Measurements from ENCODE around the gene PXN. TPM values are rescaled to one million over a fixed set of nuclear protein-coding genes. Genes with fewer than 3 reads are reported as not detected.

The PXN gene
- total RNA-seq: 100 to 1,000 TPM; 108 to 126 TPM
- polyA plus RNA-seq: 100 to 1,000 TPM in 1 of 2 donors, 10 to 100 TPM in 1; 81.7 to 115 TPM

DNA sequence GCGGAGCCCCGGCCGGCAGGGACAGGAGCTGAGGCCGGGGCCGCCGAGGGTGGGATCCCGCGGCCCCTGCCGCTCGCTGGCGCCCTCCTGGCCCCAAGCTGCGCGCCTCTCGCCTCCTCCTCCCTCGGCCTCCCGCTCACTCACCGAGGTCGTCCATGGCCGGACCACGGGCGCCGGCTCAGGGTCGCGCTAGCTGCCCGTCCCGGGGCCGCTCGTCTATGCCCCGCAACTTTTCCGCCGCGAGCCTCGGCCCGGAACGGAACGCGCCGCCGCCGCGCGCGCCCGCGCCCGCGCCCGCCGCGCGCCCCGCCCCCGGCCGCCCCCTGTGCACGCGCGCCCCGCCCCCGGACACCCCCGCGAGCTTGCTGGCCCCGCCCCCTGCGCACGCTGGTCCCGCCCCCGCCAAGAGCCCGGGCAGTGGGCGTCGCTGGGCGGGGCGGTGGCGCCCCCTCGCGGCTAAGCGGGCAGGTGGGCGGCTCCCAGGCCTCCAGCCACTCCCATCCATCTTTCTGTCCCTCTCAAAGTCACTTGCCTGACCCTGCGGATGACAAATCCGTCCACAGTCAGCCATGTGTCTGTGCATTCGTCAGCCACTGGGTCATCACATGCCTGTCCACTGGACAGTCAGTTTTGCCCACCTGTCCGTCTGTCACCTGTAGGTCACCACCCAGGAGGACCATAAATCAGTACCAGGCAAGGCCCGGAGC, at the start of gene PXN:
PXN (minus strand) TSS at position 258 of the 707 bp plus-strand sequence; CDS start at position 157, 101 bp downstream.
- Mint-ChIP-seq H3K27ac (peak within 1 kb of the TSS; percentile 92 to 98 (median 96)), H3K4me1 (peaks cover 24 to 51% (median 37%) of the 10 kb centered on the region in 4 donors), H3K9me3 (peaks cover 0 to 1% (median 0%) of the 10 kb centered on the region in 8 donors), H3K27me3 (no peaks in the 10 kb centered on the region), H3K36me3 (peaks cover 9 to 27% of the 10 kb centered on the region in 2 donors), H3K4me3 (peak within 1 kb of the TSS; percentile 89 to 100 (median 94))
- no peaks in the 10 kb centered on the region for H3K27me3 ChIP-seq (ENCODE audit: insufficient read depth, low read length)
- POLR2A ChIA-PET (ENCODE audit: partially characterized antibody): interaction anchor here (0.7 to 12.5 kb wide), 14 partner anchors 15 to 148 kb away, joined by 3 to 338 read pairs (median 5); partner anchors contain the start of genes RAB35, RNU4-1, RNU4-2 and RPLP0
- H3K4me3 ChIP-seq (ENCODE audit: low read length in 2 of 2): peak within 1 kb of the TSS; percentile 59 to 85
- H3K9me3 ChIP-seq (ENCODE audit: control insufficient read depth in 1 of 2, low read length in 2 of 2): no peaks in the 10 kb centered on the region
- CTCF ChIA-PET (ENCODE audit: partially characterized antibody): interaction anchor here (0.7 to 32.3 kb wide), 12 partner anchors 16 to 192 kb away, joined by 3 to 1075 read pairs (median 5); partner anchors contain the start of genes RAB35, RNU4-1, RNU4-2 and RPLP0
- H3K27ac ChIP-seq (ENCODE audit: low read depth, low read length): peak within 1 kb of the TSS; percentile 81
- peaks cover 44% of the 10 kb centered on the region for H3K4me1 ChIP-seq (ENCODE audit: insufficient read depth, low read length)
- DNase-seq: peak; percentile 84 to 93 (median 89)
- intact Hi-C loops (cut with micrococcal nuclease): loop anchor here (1.0 kb wide), 4 partner anchors 13 to 64 kb away; partner anchors contain the start of genes RNU4-1 and RPLP0
- no peaks in the 10 kb centered on the region for H3K36me3 ChIP-seq (ENCODE audit: insufficient read depth, low read length)

- Histone ChIP-seq H3K4me1 (ENCODE audit: insufficient read depth, low read length) (peaks cover 10% of the 10 kb centered on the region), H3K36me3 (ENCODE audit: insufficient read depth, low read length) (no peaks in the 10 kb centered on the region), H3K4me3 (ENCODE audit: low read length in 2 of 2) (no peak overlapping the region), H3K27me3 (ENCODE audit: insufficient read depth, low read length) (no peaks in the 10 kb centered on the region), H3K27ac (ENCODE audit: low read depth, low read length) (no peak overlapping the region), H3K9me3 (ENCODE audit: control insufficient read depth in 1 of 2, low read length in 2 of 2) (no peaks in the 10 kb centered on the region)
- CTCF ChIA-PET (ENCODE audit: partially characterized antibody): interaction anchor here (5.7 kb wide), 1 partner anchor 11 kb away, joined by 69 read pairs; the partner anchor contains the start of gene SIRT4
- Mint-ChIP-seq H3K4me3 (no peak overlapping the region), H3K4me1 (peaks cover 12 to 16% (median 14%) of the 10 kb centered on the region in 4 donors), H3K9me3 (no peaks in the 10 kb centered on the region), H3K27ac (no peak overlapping the region), H3K36me3 (no peaks in the 10 kb centered on the region), H3K27me3 (no peaks in the 10 kb centered on the region)
- intact Hi-C loops (cut with micrococcal nuclease): no loop called here
- POLR2A ChIA-PET (ENCODE audit: partially characterized antibody): interaction anchor here (1.1 to 6.9 kb wide), 2 partner anchors 12 to 23 kb away, joined by 4 to 113 read pairs; partner anchors contain the start of genes RNU4-1, RNU4-2 and SIRT4
- DNase-seq: no peak
These were observed 48.7 kb upstream of the PXN start for GRCh38 chr12:120314220-120314619.

- Histone ChIP-seq H3K27ac (ENCODE audit: low read depth, low read length) (peak within 1 kb of the TSS; percentile 62), H3K9me3 (ENCODE audit: control insufficient read depth in 1 of 2, low read length in 2 of 2) (no peaks in the 10 kb centered on the region), H3K36me3 (ENCODE audit: insufficient read depth, low read length) (no peaks in the 10 kb centered on the region), H3K27me3 (ENCODE audit: insufficient read depth, low read length) (no peaks in the 10 kb centered on the region), H3K4me3 (ENCODE audit: low read length in 2 of 2) (peak within 1 kb of the TSS; percentile 65 to 94), H3K4me1 (ENCODE audit: insufficient read depth, low read length) (peaks cover 3% of the 10 kb centered on the region)
- POLR2A ChIA-PET (ENCODE audit: partially characterized antibody): interaction anchor here (0.7 to 4.4 kb wide), 25 partner anchors 8 to 411 kb away, joined by 3 to 207 read pairs (median 4); partner anchors contain the start of genes COQ5, DYNLL1, PLA2G1B and POP5
- intact Hi-C loops (cut with micrococcal nuclease): loop anchor here (1.0 kb wide), 2 partner anchors 9 to 15 kb away; partner anchors contain the start of gene RNU4-1
- Mint-ChIP-seq H3K27me3 (no peaks in the 10 kb centered on the region), H3K4me1 (peaks cover 6 to 10% (median 8%) of the 10 kb centered on the region in 4 donors), H3K36me3 (peaks cover 0 to 2% of the 10 kb centered on the region in 2 donors), H3K4me3 (peak within 1 kb of the TSS; percentile 93 to 98 (median 96)), H3K9me3 (no peaks in the 10 kb centered on the region), H3K27ac (peak within 1 kb of the TSS; percentile 77 to 95 (median 93))
- CTCF ChIA-PET (ENCODE audit: partially characterized antibody): interaction anchor here (0.6 to 3.9 kb wide), 23 partner anchors 8 to 257 kb away, joined by 3 to 69 read pairs (median 4); partner anchors contain the start of genes RNU4-1, RNU4-2, RPLP0 and SRSF9
- DNase-seq: peak; percentile 87 to 91 (median 88)
These were observed 36.7 kb upstream of the PXN start, which contains the start of gene SIRT4 for GRCh38 chr12:120301962-120302815. SIRT4 (plus strand) TSS chr12:120302321; CDS start chr12:120303562, 1,241 bp downstream.

- no peak within 1 kb of the TSS for H3K27ac Mint-ChIP-seq
- Histone ChIP-seq H3K4me1 (ENCODE audit: insufficient read depth, low read length) (peaks cover 18% of the 10 kb centered on the region), H3K36me3 (ENCODE audit: insufficient read depth, low read length) (no peaks in the 10 kb centered on the region), H3K9me3 (ENCODE audit: control insufficient read depth in 1 of 2, low read length in 2 of 2) (no peaks in the 10 kb centered on the region), H3K27me3 (ENCODE audit: insufficient read depth, low read length) (no peaks in the 10 kb centered on the region), H3K4me3 (ENCODE audit: low read length in 2 of 2) (peak within 1 kb of the TSS; percentile 86 to 96), H3K27ac (ENCODE audit: low read depth, low read length) (peak within 1 kb of the TSS; percentile 99)
- no peaks in the 10 kb centered on the region for H3K36me3 Mint-ChIP-seq
- POLR2A ChIA-PET (ENCODE audit: partially characterized antibody): interaction anchor here (0.8 to 6.0 kb wide), 31 partner anchors 10 to 1334 kb away, joined by 3 to 241 read pairs (median 11); partner anchors contain the start of genes BICDL1, COQ5, COX6A1 and DYNLL1
- peak; percentile 87 to 93 (median 91) for DNase-seq
- no peaks in the 10 kb centered on the region for H3K9me3 Mint-ChIP-seq
- CTCF ChIA-PET (ENCODE audit: partially characterized antibody): interaction anchor here (0.7 to 5.8 kb wide), 10 partner anchors 9 to 145 kb away, joined by 3 to 44 read pairs (median 10); partner anchors contain the start of genes PXN, RPLP0 and SIRT4
- peaks cover 6 to 13% (median 8%) of the 10 kb centered on the region in 4 donors for H3K4me1 Mint-ChIP-seq
- intact Hi-C loops (cut with micrococcal nuclease): loop anchor here (1.0 to 5.0 kb wide), 6 partner anchors 9 to 1494 kb away; partner anchors contain the start of genes COX6A1, PXN, RPLP0 and SIRT4
- H3K27me3 Mint-ChIP-seq: no peaks in the 10 kb centered on the region
- no peak within 1 kb of the TSS for H3K4me3 Mint-ChIP-seq
These were observed 27.4 kb upstream of the PXN start, which contains the start of gene RNU4-1 for GRCh38 chr12:120292661-120293531. RNU4-1 (minus strand) TSS chr12:120293237.

GRCh38 chr12:120292411-120292660, 26.8 kb upstream of the PXN start:
- Mint-ChIP-seq H3K27ac (no peak overlapping the region), H3K4me3 (no peak overlapping the region), H3K9me3 (no peaks in the 10 kb centered on the region), H3K27me3 (no peaks in the 10 kb centered on the region), H3K4me1 (peaks cover 6 to 13% (median 8%) of the 10 kb centered on the region in 4 donors), H3K36me3 (no peaks in the 10 kb centered on the region)
- Histone ChIP-seq H3K27me3 (ENCODE audit: insufficient read depth, low read length) (no peaks in the 10 kb centered on the region), H3K27ac (ENCODE audit: low read depth, low read length) (peak overlapping the region; percentile 99), H3K36me3 (ENCODE audit: insufficient read depth, low read length) (no peaks in the 10 kb centered on the region), H3K4me3 (ENCODE audit: low read length in 2 of 2) (peak overlapping the region; percentile 86 to 96), H3K9me3 (ENCODE audit: control insufficient read depth in 1 of 2, low read length in 2 of 2) (no peaks in the 10 kb centered on the region), H3K4me1 (ENCODE audit: insufficient read depth, low read length) (peaks cover 18% of the 10 kb centered on the region)
- intact Hi-C loops (cut with micrococcal nuclease): loop anchor here (1.0 to 5.0 kb wide), 3 partner anchors 25 to 1495 kb away; partner anchors contain the start of gene COX6A1
- CTCF ChIA-PET (ENCODE audit: partially characterized antibody): interaction anchor here (0.7 to 5.8 kb wide), 9 partner anchors 10 to 146 kb away, joined by 3 to 44 read pairs (median 5); partner anchors contain the start of genes PXN, RPLP0 and SIRT4
- no peak for DNase-seq
- POLR2A ChIA-PET (ENCODE audit: partially characterized antibody): interaction anchor here (0.9 to 6.0 kb wide), 31 partner anchors 9 to 1334 kb away, joined by 3 to 241 read pairs (median 11); partner anchors contain the start of genes BICDL1, COQ5, COX6A1 and DYNLL1

Measured in CD4-positive, alpha-beta memory T cell (primary cell).